ENCODE measurements around the gene DEPDC1.

DNA sequence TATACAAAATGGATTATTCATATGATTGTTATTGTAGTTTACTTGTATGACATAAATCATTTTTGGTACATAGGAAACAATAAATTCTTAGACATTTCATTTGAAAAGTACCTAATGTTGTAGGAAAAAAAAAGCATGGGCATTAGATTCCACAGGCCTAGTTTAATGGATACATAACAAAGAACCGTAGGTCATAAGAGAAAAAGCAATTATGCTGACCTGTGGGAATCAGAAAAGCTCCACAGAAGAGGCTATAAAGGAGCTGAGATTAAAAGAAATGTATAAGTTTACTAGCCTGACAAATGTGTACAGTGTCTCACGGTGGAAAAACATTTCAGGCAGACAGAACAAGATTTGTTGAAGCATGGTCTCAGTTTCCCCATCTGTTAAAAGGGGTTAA lies 3.7 kb downstream of the DEPDC1 start:
- TF ChIP-seq RCOR1 (IDR thresholded peaks at IDR 0.05; ENCODE audit: low read depth, low read length) (no peak), SMC3 (IDR thresholded peaks at IDR 0.05) (no peak), ZSCAN20 (CRISPR knock-in tag; IDR thresholded peaks at IDR 0.05) (no peak)
- TF ChIP-seq, protein P1, sequence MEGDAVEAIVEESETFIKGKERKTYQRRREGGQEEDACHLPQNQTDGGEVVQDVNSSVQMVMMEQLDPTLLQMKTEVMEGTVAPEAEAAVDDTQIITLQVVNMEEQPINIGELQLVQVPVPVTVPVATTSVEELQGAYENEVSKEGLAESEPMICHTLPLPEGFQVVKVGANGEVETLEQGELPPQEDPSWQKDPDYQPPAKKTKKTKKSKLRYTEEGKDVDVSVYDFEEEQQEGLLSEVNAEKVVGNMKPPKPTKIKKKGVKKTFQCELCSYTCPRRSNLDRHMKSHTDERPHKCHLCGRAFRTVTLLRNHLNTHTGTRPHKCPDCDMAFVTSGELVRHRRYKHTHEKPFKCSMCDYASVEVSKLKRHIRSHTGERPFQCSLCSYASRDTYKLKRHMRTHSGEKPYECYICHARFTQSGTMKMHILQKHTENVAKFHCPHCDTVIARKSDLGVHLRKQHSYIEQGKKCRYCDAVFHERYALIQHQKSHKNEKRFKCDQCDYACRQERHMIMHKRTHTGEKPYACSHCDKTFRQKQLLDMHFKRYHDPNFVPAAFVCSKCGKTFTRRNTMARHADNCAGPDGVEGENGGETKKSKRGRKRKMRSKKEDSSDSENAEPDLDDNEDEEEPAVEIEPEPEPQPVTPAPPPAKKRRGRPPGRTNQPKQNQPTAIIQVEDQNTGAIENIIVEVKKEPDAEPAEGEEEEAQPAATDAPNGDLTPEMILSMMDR (IDR thresholded peaks at IDR 0.05), result no peak

Measured in A549 (cell line).